Measurements from ENCODE around the gene HOXC11. TPM values are rescaled to one million over a fixed set of nuclear protein-coding genes. Genes with fewer than 3 reads are reported as not detected.

The HOXC11 gene
- total RNA-seq, 2 experiments from 2014 or later = not detected

DNA sequence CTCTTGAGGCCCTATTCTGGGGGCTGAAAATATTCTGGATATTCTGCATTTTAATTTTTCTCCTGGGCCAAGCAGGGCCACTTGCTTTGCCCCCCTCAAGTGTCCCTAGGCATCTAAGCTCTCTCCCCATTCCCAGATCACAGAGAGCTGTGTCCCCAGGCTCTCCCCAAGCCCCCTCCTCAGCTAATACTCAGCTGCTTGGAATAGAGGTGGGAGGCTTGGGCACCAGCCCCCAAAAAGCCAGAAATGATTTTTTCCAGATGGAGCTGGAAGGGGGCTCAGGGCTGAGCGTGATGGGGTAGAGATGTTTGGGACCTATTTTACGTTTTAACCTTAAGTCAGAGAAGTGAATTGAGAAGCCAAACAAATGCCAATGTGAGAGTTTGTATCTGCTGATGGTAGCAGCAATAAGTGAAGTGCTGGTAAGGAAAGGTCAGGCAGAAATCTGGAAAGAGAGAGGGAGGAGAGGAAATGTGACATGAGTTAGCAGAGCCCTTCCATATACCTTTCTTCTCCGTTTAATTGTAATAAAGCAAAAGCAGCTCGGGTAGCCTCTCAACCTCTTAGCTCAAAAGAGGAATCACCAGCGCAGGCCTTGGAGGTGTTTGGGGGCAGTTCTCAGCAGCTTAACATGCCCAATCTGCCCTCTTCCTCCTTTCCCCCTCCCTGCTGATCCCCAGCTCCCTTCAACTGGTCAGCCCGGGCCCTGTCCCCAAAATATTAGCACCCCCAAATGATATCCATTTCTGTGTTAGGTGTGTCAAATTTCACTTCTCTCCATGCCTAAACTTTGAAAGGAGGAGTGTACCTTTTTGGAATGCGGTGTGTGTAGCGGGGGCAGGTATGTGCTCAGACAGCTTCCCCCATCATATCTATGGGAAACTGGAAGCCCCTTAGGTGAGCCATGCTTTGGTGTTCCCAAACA lies 50.3 kb downstream of the HOXC11 start:
- ChIA-PET CTCF (interaction anchor here (0.8 to 4.0 kb wide), 3 partner anchors 9 to 169 kb away, joined by 3 to 20 read pairs (median 18); partner anchors contain the start of gene HOXC5), POLR2A (interaction anchor here (0.6 kb wide), 1 partner anchor 36 kb away, joined by 3 read pairs; no protein-coding TSS in a partner anchor)

DNA sequence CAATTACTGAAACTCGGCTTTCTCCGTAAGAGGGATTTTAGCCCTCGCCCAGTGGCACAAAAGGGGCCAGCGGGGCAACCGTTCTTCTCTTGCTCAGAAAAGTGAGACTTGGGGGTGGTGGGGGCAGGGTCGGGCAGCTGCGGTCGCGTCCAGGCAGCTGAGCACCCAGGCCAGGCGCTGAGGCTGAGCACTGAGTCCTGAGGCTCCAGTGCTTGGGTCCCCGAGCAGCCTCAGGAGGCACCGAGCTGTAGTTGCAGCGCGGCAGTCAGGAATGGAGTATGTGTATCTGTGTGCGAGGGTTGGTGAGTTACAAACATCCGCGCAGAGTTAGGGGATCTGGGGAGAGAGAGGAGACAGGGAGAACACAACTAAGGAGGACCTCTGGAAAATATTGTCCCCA lies 51.2 kb downstream of the HOXC11 start:
- CTCF ChIA-PET = interaction anchor here (0.8 to 4.0 kb wide), 4 partner anchors 8 to 177 kb away, joined by 3 to 20 read pairs (median 10); partner anchors contain the start of gene HOXC5
- POLR2A ChIA-PET = no interaction called here

DNA sequence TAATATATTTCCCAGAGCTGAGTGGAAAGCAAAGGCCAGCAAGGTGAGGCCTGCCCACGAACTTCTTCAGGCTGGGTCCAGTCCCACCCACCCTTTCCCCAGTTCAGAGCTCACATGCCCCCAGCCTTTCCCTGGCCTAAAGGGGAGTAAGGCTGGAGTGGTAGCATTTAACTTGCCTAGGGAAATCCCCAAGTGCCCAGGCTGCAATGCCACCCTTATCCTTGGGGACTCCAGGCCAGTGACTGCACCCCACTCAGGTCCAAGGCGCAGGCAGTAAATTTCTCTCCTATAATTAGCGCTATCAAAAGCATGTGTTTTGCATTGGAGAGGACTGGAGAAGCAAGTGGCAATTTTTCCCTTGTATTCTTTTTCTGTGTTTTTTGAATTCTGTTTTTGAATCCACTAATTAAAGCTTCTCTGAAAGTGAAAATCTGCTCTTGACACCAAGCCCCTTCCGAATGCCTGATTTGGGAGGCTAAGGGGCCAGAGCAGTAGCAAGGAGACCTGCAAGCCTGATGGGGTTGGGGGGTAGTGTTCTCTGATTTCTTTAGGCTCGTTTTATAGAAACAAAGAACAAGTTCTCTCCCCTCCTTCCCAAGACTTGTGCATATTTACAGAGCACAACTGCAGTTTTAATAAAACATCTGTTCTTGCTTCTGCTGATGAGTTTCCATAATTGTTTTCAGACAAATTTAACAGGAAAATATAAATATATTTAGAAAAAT lies 51.8 kb downstream of the HOXC11 start:
- POLR2A ChIA-PET = no interaction called here
- CTCF ChIA-PET = interaction anchor here (1.0 to 4.0 kb wide), 4 partner anchors 7 to 192 kb away, joined by 3 to 20 read pairs (median 10); partner anchors contain the start of gene HOXC5

DNA sequence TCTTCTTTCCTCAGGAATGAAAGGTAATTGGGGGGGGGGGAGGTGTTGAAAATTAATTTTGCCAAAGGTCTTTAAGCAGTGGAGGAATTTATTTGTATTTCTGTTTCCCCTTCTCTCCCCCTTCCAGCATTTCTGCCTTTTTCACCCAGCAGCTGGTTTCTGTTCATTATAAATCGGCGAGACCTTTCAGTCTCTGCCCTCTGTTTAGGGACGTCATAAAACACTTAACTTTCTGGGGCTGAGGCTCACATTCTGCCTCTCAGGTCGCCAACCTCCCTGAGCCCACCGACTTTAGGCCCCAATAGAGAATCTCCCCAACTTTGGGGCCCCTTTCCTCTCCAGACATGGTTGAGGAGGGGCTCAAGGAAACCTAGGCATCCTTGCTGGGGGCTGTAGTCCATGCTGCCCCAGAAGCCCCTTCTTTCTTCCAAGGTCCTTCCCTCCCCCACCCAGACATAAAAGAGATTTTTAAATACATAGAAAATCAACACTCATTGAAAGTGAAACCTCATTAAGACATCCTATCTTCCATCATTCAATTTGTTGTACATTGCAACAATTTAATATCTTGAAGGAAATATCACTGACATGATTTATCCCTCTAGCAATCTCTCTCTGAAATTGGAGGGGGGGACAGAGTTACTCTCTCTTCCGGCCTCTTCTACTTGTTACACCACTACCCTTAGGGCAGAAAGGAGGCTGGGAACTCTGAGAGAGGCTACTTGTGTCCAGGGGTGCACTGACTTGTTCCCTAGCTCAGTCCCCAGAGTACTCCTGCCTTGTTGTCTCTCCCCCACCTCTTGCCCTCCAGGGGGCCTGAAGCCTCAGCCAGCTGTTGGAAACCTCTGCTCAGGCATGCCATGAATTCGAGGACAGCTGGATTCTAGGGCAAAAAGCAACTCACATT lies 52.8 kb downstream of the HOXC11 start:
- ChIA-PET CTCF (interaction anchor here (0.9 to 2.9 kb wide), 4 partner anchors 10 to 191 kb away, joined by 3 to 18 read pairs (median 3); no protein-coding TSS in a partner anchor), POLR2A (no interaction called here)

DNA sequence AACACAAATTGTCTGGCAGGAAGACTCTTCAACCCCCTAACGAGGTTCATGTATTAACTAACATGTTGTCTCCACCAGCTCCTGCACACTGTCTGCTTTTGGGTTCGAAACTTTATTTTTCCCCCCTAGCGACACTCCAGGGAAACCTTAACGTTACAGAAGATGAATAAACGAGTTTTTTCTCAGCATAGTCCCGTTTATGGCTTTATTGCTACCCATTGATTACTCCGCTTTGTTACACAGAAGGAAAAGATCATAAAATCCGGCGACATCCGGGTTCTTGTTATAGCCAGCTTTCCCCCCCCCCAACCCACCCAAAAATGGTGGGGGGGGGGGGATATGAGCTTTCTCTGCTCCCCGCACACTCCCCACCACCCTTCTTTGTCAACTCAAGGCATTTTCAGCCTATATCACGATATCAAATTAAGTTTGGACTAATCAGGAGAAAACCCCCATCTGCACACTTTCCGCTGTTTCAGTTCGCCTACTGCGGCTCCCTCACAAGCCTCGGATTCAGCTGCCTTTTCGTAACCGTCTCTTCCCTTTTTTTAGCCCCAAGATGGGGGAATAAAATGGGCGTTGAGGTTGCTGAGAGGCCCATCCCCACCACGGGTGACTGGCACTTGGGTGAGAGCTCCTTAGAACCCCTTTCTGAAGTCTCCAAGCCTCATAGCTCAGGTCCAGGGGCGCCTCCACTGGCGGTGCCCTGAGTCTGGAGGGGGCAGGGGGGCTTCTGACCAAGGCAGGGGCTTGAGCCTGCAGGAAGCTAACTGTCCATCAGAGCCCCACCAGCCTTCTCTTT lies 53.9 kb downstream of the HOXC11 start:
- ChIA-PET CTCF (interaction anchor here (0.9 to 1.6 kb wide), 5 partner anchors 11 to 188 kb away, joined by 3 to 6 read pairs (median 3); no protein-coding TSS in a partner anchor), POLR2A (no interaction called here)

Other genes with a start within 250 kb of the HOXC11 start
- gene CALCOCO1, start 245.7 kb upstream of the HOXC11 start, total RNA-seq = 10 to 100 TPM; 12.9 to 13.2 TPM
- gene CISTR, start 221.1 kb upstream of the HOXC11 start, total RNA-seq = not detected
- gene HOXC13, start 34.3 kb upstream of the HOXC11 start, total RNA-seq = not detected
- not detected for gene HOXC12, start 18.2 kb upstream of the HOXC11 start, total RNA-seq
- not detected for gene HOTAIR, start 1.8 kb downstream of the HOXC11 start, total RNA-seq
- gene HOXC10, start 12.0 kb downstream of the HOXC11 start, total RNA-seq = not detected
- not detected for gene HOXC9, start 27.0 kb downstream of the HOXC11 start, total RNA-seq
- not detected for gene HOXC8, start 35.9 kb downstream of the HOXC11 start, total RNA-seq
- gene HOXC6, start 55.3 kb downstream of the HOXC11 start, total RNA-seq = not detected
- gene HOXC5, start 59.9 kb downstream of the HOXC11 start, total RNA-seq = not detected
- 1 to 10 TPM; 1.0 to 1.3 TPM for gene HOXC4, start 80.7 kb downstream of the HOXC11 start, total RNA-seq
- gene SMUG1, start 215.9 kb downstream of the HOXC11 start, total RNA-seq = 10 to 100 TPM; 23.6 TPM